GM23338 (cell line): ENCODE data around the gene CCL20. TPM values are rescaled to one million over a fixed set of nuclear protein-coding genes. Genes with fewer than 3 reads are reported as not detected.
A peak's percentile ranks its signal among the peaks of the same experiment; 100 is the strongest.

Experiments used
- ATAC-seq: fragments of 200-7000 bp; cut with Tn5 transposase; 3 replicates; pipeline ENCODE4 v1.9.1; 2020
- DNase-seq: peaks from one replicate; pipeline ENCODE4 v3.0.0-alpha.2; 2015; ENCODE audit warnings: low spot score
- H2AFZ ChIP-seq: fragments of 200-600 bp; sonication (generic); 2 replicates; pipeline ENCODE4 v1.8.0; 2016; ENCODE audit warnings: antibody characterized with exemption, mild to moderate bottlenecking, moderate library complexity
- H3F3A ChIP-seq: fragments of 200-600 bp; sonication (generic); replicated peaks from 2 replicates; pipeline ENCODE4 v1.8.0; 2017; ENCODE audit warnings: antibody characterized with exemption, mixed run types, low read depth
- H3K27ac ChIP-seq: fragments of 200-600 bp; sonication (generic); 2 replicates; pipeline ENCODE4 v1.6.1; 2016; ENCODE audit warnings: low read depth
- H3K27me3 ChIP-seq: fragments of 200-600 bp; sonication (generic); 2 replicates; pipeline ENCODE4 v1.8.0; 2016; ENCODE audit warnings: mild to moderate bottlenecking, mixed run types, moderate library complexity; ENCODE audit not compliant: insufficient read depth
- H3K36me3 ChIP-seq: fragments of 200-600 bp; sonication (generic); 2 replicates; pipeline ENCODE4 v1.8.0; 2016; ENCODE audit warnings: mild to moderate bottlenecking; ENCODE audit not compliant: insufficient read depth
- H3K4me1 ChIP-seq: fragments of 200-600 bp; sonication (generic); 2 replicates; pipeline ENCODE4 v1.8.0; 2016; ENCODE audit warnings: mild to moderate bottlenecking, moderate library complexity; ENCODE audit not compliant: insufficient read depth
- H3K4me2 ChIP-seq: fragments of 200-600 bp; sonication (generic); 2 replicates; pipeline ENCODE4 v1.7.1; 2017; ENCODE audit warnings: mixed run types
- H3K4me3 ChIP-seq: fragments of 200-600 bp; sonication (generic); 2 replicates; pipeline ENCODE4 v1.6.1; 2016; ENCODE audit warnings: mixed run types
- H3K79me2 ChIP-seq: fragments of 200-600 bp; sonication (generic); replicated peaks from 2 replicates; pipeline ENCODE4 v1.8.0; 2017; ENCODE audit warnings: mild to moderate bottlenecking; ENCODE audit not compliant: insufficient read depth
- H3K9me2 ChIP-seq: fragments of 200-600 bp; sonication (generic); 2 replicates; pipeline ENCODE4 v1.8.0; 2017; ENCODE audit not compliant: insufficient read depth
- H4K20me1 ChIP-seq: fragments of 200-600 bp; sonication (generic); replicated peaks from 2 replicates; pipeline ENCODE4 v1.8.0; 2017; ENCODE audit warnings: mild to moderate bottlenecking; ENCODE audit not compliant: insufficient read depth
- H3K27ac Mint-ChIP-seq: 2 replicates; pipeline ENCODE4 v1.8.0; 2020; ENCODE audit warnings: inconsistent platforms, mild to moderate bottlenecking, moderate library complexity, mixed read lengths
- H3K27me3 Mint-ChIP-seq: 3 replicates; pipeline ENCODE4 v1.8.0; 2022; ENCODE audit warnings: low read depth, mild to moderate bottlenecking, moderate library complexity, mixed read lengths, inconsistent platforms; ENCODE audit not compliant: insufficient read depth, poor library complexity
- H3K36me3 Mint-ChIP-seq: 3 replicates; pipeline ENCODE4 v1.8.0; 2021; ENCODE audit warnings: low read depth, mild to moderate bottlenecking, inconsistent platforms, moderate library complexity, mixed read lengths
- H3K4me1 Mint-ChIP-seq: 3 replicates; pipeline ENCODE4 v1.8.0; 2020; ENCODE audit warnings: mild to moderate bottlenecking, inconsistent platforms, mixed read lengths
- H3K4me3 Mint-ChIP-seq: 3 replicates; pipeline ENCODE4 v1.8.0; 2021; ENCODE audit warnings: moderate library complexity, mild to moderate bottlenecking, inconsistent platforms, mixed read lengths
- H3K9me3 Mint-ChIP-seq: 3 replicates; pipeline ENCODE4 v1.8.0; 2020; ENCODE audit warnings: moderate library complexity, mild to moderate bottlenecking, inconsistent platforms, mixed read lengths
- CREB1 ChIP-seq: fragments of 250-450 bp; sonication (Bioruptor Pico); IDR thresholded peaks from 2 replicates; pipeline ENCODE4 v1.5.0; 2020; ENCODE audit warnings: low read depth, mild to moderate bottlenecking, moderate library complexity
- EZH2 ChIP-seq: fragments of 200-600 bp; sonication (generic); IDR thresholded peaks from one replicate; pipeline ENCODE4 v1.8.0; 2017; ENCODE audit warnings: antibody characterized with exemption, mild to moderate bottlenecking, low read depth; ENCODE audit not compliant: unreplicated experiment
- JUNB ChIP-seq: IDR thresholded peaks from one replicate; pipeline ENCODE4 v1.6.1; 2016; ENCODE audit warnings: antibody characterized with exemption; ENCODE audit not compliant: unreplicated experiment
- NANOG ChIP-seq: IDR thresholded peaks from 2 replicates; pipeline ENCODE4 v1.6.1; 2016; ENCODE audit warnings: antibody characterized with exemption, borderline replicate concordance
- REST ChIP-seq: IDR thresholded peaks from one replicate; pipeline ENCODE4 v1.6.1; 2018; ENCODE audit warnings: antibody characterized with exemption; ENCODE audit not compliant: unreplicated experiment
- STAT1 ChIP-seq: IDR thresholded peaks from one replicate; pipeline ENCODE4 v1.6.1; 2016; ENCODE audit warnings: antibody characterized with exemption; ENCODE audit not compliant: unreplicated experiment
- ZNF114 ChIP-seq: fragments of 250-450 bp; sonication (Bioruptor Pico); IDR thresholded peaks from 2 replicates; pipeline ENCODE4 v1.5.0; 2020; ENCODE audit warnings: mild to moderate bottlenecking, moderate library complexity
- ZNF331 ChIP-seq: fragments of 250-450 bp; sonication (Bioruptor Pico); IDR thresholded peaks from 2 replicates; pipeline ENCODE4 v1.5.0; 2020; ENCODE audit warnings: low read depth, mild to moderate bottlenecking, moderate library complexity
- polyA plus RNA-seq: library from polyadenylated mRNA; unstranded; fragments of >200 nt; fragmentation: Nextera tagmentation; extraction: Ambion mirVana; gene quantifications from 2 replicates; pipeline ENCODE4 v1.2.1, GENCODE V29; 2016
- total RNA-seq: library from RNA; depleted of rRNA; stranded (reverse); fragments of >200 nt; shearing (Covaris generic); gene quantifications from 2 replicates; pipeline ENCODE4 v1.2.3, GENCODE V29; 2014
- TF ChIP-seq, protein P1 (sequence below): IDR thresholded peaks from 2 replicates; pipeline ENCODE4 v1.6.1; 2016; ENCODE audit warnings: antibody characterized with exemption
- TF ChIP-seq, protein P2 (sequence below), 2 experiments: fragments of 200-600 bp in 1 of 2; sonication (generic) in 1 of 2; conservative IDR thresholded peaks; 2 replicates each; pipeline versions ENCODE4 v1.5.1 to v1.6.1; 2016 to 2017; ENCODE audit warnings: antibody characterized with exemption in 2 of 2, low read depth in 2 of 2, mild to moderate bottlenecking in 2 of 2, moderate library complexity in 1 of 2

CCL20 gene
- total and polyA plus RNA-seq, 2 experiments from 2014 or later = not detected

DNA sequence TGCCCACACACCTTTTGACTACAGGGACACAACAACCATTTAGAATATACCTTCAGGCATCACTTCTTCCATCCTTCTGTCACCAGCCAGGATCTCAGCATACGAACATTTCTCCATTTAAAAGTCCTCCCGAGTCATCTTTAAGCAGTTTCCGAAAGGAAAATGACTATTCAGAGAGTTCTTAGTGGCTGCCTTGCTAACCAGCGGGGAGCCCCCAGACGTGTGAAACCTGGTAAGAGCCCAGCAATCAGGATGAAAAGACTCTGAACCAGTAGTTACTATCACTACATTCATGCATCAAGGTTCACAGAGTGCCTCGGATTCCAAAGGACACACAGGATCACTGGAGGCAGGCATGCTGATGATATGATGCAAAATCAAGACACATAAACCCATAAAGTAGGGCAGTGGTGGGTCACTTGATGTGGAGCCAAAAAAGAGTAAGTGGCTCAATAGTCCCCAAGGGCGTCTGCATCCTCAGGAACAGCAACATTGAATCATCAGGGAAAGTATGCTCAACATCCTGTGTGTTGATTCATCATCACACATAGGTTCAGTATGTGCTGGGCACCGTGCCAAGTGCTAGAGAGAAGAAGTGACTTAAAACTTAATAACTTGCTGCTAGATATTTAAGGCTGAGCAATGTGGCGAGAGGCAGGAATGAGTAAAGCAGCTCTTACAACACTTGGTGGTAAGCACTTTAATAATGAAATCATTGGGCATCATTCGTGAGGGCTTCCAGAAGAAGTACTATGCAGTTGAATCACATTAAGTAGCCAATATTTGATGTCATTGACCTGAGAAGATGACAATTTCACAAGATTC is 4.4 kb downstream of the CCL20 start:
- Histone ChIP-seq H3K4me2 (no peak overlapping the region), H3K79me2 (no peaks in the 10 kb centered on the region), H3K27ac (no peak overlapping the region), H3K4me3 (no peak overlapping the region), H3K9me2 (0 out of 2 replicates have a peak, but pooled peaks cover 5% of the 10 kb centered on the region), H3K27me3 (no peaks in the 10 kb centered on the region), H2AFZ (peak overlapping the region; percentile 67; the same call in 1 of the 2 replicates), H3K36me3 (no peaks in the 10 kb centered on the region), H3K4me1 (peaks cover 14% of the 10 kb centered on the region; the same call in 1 of the 2 replicates), H3F3A (no peaks in the 10 kb centered on the region), H4K20me1 (no peaks in the 10 kb centered on the region)
- Mint-ChIP-seq H3K36me3 (no peaks in the 10 kb centered on the region), H3K27ac (no peak overlapping the region), H3K4me3 (no peak overlapping the region), H3K27me3 (peaks cover 6% of the 10 kb centered on the region), H3K9me3 (no peaks in the 10 kb centered on the region; the same call in 2 of the 3 replicates), H3K4me1 (peaks cover 16% of the 10 kb centered on the region; the same call in 2 of the 3 replicates)
- peak; percentile 27 for DNase-seq
- no peak for TF ChIP-seq CREB1
- peak; percentile 31; the same call in 2 of the 3 replicates for ATAC-seq

GRCh38 chr2:227818675-227819397 is 5.2 kb downstream of the CCL20 start:
- Histone ChIP-seq H3K9me2 (0 out of 2 replicates have a peak, but pooled peaks cover 5% of the 10 kb centered on the region), H3K36me3 (no peaks in the 10 kb centered on the region), H4K20me1 (no peaks in the 10 kb centered on the region), H3K79me2 (no peaks in the 10 kb centered on the region), H2AFZ (no peak overlapping the region), H3K4me3 (no peak overlapping the region), H3K27me3 (no peaks in the 10 kb centered on the region), H3K4me1 (peaks cover 6% of the 10 kb centered on the region; the same call in 1 of the 2 replicates), H3F3A (no peaks in the 10 kb centered on the region), H3K27ac (no peak overlapping the region), H3K4me2 (no peak overlapping the region)
- Mint-ChIP-seq H3K27ac (no peak overlapping the region), H3K27me3 (peaks cover 6% of the 10 kb centered on the region), H3K36me3 (no peaks in the 10 kb centered on the region), H3K4me3 (no peak overlapping the region), H3K4me1 (peaks cover 11% of the 10 kb centered on the region; the same call in 2 of the 3 replicates), H3K9me3 (no peaks in the 10 kb centered on the region; the same call in 2 of the 3 replicates)
- no peak for ATAC-seq
- DNase-seq = no peak
- no peak for TF ChIP-seq STAT1
- TF ChIP-seq ZNF114 (CRISPR knock-in tag) = no peak
- TF ChIP-seq NANOG = no peak
- TF ChIP-seq ZNF331 (CRISPR knock-in tag) = no peak
- TF ChIP-seq, protein P1, sequence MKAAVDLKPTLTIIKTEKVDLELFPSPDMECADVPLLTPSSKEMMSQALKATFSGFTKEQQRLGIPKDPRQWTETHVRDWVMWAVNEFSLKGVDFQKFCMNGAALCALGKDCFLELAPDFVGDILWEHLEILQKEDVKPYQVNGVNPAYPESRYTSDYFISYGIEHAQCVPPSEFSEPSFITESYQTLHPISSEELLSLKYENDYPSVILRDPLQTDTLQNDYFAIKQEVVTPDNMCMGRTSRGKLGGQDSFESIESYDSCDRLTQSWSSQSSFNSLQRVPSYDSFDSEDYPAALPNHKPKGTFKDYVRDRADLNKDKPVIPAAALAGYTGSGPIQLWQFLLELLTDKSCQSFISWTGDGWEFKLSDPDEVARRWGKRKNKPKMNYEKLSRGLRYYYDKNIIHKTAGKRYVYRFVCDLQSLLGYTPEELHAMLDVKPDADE = no peak
- TF ChIP-seq EZH2 = no peak
- TF ChIP-seq JUNB = no peak
- TF ChIP-seq, protein P2, sequence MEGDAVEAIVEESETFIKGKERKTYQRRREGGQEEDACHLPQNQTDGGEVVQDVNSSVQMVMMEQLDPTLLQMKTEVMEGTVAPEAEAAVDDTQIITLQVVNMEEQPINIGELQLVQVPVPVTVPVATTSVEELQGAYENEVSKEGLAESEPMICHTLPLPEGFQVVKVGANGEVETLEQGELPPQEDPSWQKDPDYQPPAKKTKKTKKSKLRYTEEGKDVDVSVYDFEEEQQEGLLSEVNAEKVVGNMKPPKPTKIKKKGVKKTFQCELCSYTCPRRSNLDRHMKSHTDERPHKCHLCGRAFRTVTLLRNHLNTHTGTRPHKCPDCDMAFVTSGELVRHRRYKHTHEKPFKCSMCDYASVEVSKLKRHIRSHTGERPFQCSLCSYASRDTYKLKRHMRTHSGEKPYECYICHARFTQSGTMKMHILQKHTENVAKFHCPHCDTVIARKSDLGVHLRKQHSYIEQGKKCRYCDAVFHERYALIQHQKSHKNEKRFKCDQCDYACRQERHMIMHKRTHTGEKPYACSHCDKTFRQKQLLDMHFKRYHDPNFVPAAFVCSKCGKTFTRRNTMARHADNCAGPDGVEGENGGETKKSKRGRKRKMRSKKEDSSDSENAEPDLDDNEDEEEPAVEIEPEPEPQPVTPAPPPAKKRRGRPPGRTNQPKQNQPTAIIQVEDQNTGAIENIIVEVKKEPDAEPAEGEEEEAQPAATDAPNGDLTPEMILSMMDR (conservative IDR thresholded peaks at IDR 0.05; ENCODE audit: low read depth in 2 of 2) = no peak
- no peak for TF ChIP-seq REST
- TF ChIP-seq CREB1 = no peak
